ENCODE data around the gene SPRED2.

Gene SPRED2

DNA sequence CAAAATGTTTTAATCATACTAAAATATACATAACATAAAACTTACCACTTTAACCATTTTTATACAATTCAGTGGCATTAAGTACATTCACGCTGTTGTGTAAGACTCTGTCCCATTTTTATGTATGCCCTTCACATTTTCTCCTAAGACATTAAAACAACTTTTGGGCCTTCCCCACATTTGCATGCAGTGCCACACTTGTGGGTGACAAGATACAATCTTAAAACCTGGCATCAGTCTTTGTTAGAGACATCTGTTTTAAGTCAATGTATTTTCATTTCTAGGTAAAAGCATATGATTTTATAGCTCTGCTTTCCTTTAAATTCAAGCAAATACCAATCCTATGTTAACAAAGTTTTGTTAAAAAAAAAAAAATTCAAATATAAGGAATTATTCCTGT is 17.3 kb downstream of the SPRED2 start:
- no peak for DNase-seq (ENCODE audit: low spot score)

DNA sequence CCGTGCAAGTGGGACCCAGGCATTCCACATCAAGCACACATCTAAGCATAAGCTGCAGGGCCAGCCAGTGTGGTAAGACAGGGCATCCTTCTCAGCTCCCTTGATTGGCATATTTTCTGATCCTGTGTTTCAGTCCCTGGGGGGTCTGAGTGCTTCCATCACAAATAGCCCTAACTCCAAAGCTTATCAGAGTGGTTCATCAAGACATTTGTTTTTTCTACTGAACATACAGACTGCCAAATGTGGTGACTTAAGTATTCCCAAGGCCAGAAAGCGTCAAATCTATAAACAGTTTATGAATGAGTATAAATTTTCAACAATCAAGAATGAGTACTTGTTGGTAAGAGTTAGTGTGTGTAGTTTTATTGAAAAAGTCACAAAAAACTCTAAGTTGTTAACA is 18.8 kb downstream of the SPRED2 start:
- DNase-seq (ENCODE audit: low spot score), result no peak

DNA sequence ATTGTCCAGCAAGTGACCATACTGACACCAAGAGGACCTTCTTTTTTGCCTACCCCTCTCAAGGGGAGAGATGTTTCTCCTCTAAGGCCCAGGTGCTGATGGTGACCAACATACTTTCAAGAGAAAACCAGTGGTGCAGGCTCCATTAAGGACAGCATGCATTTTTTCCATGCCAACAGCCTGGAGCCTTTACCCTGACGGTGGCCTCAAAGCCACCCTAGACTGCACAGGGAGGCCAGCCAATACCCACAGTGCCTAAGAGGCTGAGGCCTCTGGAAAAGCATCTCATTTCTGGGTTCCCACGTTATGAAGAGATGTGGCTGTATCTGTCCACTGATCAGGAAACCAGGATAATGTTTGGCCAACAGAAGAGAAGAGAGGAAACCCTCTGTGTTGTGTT is 19.3 kb downstream of the SPRED2 start:
- DNase-seq (ENCODE audit: low spot score), result no peak

DNA sequence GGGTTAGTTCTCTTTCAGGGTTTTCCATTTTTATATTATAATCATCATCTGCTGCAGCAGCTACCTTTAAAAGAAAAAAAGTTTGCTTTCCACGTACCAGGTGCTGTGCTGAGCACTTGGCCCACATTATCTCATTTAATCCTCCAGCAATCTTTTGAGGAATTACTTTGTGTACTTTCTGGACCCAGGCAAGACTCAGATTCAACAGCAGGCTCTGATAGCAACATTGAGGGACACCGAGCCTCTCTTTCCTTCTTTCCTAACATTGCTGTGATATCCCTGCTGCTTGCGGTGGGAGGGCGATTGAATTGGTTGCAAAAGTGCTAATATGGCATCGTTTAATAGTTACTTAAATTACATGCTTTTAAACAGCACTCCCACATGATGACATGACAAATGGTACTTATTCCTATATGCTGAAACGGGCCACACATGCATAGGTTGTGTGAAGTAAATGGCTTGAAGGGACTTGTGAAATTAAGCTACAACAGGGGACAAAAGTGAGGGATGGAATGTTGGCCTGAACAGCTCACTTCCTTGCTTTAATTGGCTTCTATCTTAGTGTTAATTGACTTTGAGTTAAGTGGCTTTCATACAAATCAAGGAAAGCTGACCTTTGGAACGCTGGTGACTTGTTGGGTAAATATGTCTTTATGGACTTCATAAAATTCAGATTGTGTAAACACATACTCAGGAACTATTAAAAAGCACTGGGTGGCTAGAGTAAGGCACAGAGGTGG is 21.2 kb downstream of the SPRED2 start:
- DNase-seq (ENCODE audit: low spot score), result peak; percentile 87

DNA sequence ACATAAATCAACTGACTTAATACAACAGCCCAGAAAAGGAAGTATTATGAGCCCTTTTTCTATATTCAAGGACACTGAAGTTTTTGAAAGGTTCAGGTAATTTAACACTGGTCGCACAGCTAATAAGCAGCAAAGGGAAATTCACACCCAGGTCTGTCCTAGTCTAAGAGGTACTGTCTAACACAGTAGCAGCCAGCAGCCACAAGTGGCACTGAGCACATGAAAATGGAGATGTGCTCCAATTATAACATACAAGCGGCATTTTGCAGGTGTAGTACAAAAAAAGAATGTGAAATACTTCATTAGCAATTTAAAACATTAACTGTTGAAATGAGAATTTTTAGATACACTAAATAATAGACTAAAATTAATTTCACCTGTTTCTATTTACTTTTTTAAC is 23.4 kb downstream of the SPRED2 start:
- DNase-seq (ENCODE audit: low spot score), result no peak

DNA sequence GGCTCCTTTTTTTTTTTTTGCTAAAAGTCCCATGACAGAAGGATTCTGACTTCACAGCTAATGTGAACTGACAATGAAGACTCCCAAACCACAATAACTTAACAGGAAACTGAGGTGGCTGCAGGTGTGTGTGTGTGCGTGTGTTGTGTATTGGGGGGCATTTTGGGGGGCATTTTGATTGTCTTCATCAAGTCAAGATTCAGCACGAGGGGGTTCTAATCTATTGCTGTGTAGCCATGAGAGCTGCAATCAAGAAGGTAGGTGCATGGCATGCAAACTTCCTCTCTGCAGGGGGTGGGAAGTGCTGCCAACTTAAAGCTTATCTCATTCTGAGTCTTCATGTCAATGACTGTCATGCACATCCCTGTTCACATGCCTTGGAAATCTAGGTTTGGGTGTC is 25.2 kb downstream of the SPRED2 start:
- DNase-seq (ENCODE audit: low spot score), result no peak

DNA sequence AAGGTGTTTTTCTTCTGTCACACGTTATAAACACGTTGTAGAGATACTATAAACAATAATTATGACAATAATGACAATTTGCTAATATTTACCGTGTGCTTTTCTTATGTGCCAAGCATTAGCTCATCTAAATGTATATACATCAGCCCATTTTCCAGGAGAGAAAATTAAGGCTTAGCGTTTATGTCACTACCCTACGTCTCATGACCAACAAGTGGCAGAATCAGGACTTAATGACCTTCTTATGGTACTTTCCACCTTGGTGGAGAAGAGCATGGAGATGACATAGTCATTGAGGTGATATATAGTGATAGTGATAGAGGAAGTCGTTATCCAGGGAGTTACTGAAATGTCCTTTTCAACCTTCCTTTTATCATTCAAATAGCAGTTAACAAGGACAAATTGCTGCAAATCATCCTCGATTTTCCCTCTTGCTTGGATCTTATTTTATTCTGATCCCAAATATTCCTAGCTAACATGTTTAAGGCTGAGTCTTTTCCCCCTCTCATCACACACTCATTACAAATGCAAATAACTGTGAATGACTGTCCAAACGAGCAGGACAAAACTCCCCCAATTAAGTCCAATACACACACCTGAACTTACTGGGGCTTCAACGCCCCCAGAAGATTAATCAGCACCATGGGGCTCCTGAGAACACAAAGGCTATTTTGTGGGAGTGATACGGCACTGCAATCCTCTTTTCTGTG is 27.3 kb downstream of the SPRED2 start:
- no peak for DNase-seq (ENCODE audit: low spot score)

DNA sequence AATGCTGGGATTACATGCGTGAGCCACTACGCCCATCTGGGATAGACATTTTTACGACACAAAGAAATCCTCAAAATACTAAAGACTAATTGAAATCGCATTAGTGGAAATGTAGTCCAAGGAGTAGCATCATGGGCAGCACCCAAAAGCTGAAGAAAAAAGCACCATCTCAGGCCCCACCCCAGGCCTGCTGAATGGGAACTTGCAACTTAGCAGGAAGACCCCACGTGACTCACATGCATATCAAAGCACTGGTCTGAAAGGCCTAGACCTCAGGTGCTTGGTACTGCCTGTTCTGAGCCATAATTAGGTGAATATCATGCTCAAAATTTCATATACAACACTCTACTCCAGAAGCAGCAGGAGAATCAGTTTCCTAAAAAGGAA is 28.9 kb downstream of the SPRED2 start:
- no peak for DNase-seq (ENCODE audit: low spot score)

DNA sequence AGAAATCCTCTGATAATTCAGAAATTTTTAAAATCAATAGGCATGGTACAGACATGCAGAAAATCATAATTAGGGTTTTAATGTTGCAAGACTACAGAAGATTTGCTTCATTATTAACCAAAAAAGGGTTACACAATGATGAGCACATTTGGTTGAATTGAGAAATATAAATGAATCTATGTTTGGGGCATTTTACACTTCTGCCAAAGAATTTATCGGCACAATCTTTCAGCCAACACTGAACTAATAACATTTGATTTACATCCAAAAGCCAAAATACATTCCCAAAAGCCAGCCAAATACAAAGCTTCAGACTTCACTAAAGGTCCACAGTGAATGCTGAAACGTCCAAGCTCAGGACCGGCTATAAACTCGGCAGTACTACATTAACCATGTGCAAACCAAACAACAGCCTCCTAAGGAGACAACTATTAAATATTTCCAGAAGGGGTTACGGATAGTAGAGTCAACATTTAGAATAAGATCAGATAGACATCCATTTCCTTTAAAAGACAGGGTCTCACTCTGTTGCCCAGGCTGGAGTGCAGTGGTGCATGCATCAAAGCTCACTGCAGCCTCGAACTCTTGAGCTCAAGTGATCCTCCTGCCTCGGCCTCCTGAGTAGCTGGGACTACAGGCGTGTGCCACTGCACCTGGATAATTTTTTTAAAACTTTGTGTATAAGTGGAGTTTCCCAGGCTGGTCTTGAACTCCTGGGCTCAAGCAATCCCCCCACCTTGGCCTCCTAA is 29.4 kb downstream of the SPRED2 start:
- no peak for DNase-seq (ENCODE audit: low spot score)

DNA sequence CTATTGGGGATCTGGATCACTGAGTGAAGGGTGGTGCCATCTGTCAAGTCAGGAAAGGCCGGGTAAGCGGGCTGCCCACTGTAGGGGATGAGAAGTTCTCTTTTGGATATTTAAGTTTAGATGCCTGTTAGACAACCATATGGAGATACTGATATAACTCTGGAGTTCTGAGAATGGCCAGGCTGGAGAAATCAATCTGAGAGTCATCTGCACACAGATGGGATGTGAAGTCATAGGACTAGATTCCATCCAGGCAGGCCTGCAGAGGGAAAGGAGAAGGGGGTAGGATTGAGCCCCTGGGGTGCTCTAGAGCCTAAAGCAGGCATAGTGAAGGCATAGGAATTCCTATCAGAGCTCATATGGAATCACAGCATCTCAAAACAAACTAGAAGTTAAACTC is 30.1 kb downstream of the SPRED2 start:
- no peak for DNase-seq (ENCODE audit: low spot score)

DNA sequence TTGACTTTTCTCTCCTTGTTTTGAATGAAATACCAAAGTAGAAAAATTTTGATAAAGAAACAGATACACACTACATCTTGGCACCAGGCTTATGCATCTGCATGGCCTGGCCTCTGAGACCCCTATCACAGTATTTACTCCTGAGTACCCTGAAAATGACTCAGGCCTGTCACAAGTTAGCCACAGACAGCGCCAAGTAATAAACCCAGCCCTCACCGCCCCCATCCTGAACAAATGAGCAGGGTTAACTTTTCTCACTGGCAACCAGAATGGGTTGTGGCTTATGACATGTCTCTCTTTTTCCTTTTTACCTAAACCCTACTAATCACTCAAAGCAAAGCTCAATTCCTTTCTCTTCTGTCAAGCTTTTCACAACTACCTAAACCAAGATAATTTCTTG is 35.3 kb downstream of the SPRED2 start:
- DNase-seq (ENCODE audit: low spot score), result no peak

DNA sequence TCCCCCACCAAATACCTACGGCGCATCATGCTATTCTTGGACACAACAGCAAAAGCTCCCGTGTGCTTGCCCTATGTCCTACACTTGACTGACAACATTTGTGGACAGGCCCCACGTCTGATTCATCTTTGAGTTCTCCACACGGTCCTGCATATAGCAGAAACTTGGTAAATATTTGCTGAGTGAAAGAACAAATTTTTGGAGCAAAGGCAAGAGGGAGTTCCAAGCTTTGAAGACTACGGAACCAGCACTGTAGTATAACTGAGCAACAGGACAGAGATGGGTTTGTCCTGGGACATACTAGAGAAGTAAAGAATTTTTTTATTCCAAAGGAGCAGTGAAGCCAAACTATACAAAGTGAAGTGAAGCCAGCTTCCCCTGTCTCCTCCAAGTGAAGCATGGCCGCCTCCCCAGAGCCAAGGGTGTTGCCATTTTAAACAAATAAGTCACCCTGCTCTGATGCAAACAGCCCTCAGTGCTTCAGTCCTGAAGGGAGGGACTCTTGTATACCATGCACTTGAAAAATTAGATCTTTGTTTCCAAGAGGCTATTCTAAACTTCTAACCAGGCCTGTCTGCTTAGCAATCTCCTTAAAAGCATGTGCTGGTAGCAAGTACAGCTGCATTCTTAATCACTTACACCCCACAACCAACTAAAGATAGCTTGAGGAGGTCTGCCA is 35.9 kb downstream of the SPRED2 start:
- DNase-seq (ENCODE audit: low spot score), result peak; percentile 39

DNA sequence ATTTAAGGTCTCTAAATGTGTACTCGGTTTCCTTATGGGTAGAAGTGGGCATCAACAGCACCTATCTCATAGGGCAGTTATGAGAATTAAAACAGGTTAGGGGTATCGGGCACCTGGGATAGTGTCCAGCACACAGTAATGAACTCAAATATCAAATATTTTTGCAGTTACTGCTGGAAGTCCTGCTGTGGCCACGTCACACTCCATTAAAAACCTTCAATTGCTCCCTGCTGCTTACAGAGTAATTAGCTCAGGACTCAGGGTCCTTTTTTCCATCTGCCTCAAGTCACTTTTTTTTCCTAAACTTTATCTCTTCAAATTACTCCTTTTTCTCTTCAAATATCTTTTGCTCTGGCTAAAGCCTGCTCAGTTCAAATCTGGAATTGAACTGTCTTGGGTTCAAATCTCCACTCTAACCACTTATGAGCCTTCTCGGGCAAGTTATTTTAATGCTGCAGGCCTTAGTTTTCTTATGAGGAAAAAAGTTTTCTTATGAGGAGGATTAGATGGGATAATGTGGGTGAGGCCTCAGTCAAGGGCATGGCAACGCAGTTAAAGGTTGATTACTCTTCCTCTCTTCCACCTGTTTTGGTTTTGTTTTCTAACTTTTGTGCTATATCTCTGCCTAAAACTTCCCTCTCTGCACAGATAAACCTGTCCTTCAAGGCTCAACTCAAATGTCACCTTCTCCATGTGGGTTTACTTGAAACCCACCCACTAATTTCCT is 36.6 kb downstream of the SPRED2 start:
- no peak for DNase-seq (ENCODE audit: low spot score)

DNA sequence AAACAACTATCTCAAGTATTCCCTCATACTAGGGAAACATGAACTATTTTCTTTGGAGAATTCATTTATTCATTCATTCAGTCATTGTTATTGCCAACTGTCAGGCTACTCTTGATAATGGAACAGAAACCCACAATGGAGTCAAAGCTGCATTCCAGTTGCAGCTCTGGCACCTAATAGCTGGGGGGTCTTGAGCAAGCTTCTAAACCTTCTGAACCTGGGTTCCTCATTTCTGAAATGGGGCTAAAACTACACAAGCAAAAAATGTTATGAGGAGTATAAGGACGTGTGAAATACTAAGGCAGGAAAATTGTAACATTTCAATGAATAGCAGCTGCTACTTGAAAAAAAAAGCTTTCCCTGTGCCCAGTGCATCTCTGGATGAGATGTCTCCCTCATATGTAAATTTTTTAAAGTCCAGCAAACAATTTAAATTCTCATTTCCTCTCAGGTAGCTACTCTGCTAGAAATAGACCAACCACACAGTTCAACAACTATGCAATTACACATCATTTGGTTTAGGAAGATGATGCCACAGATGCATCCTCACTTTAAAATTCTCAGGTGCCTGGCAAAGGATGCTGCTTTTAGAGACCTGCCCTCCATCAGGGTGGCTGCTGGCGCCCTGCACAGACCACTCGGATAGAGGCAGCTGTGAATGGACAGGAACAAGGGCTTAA is 38.5 kb downstream of the SPRED2 start:
- DNase-seq (ENCODE audit: low spot score), result no peak

DNA sequence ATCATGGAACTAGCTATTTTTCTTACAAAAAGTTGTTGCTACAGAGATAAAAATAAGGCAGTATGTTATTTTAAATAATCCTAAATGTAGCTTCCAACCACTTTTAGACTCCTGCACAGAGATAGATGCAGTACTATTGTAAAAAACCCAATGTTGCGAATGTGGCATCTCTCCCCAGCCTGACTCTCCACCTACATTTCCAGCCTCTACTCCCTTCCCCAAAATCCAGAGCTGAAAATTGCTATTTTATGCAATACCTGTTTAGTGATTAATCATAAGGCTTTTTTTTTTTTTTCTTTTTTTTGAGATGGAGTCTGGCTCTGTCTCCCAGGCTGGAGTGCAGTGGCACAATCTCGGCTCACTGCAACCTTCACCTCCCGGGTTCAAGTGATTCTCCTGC is 39.4 kb downstream of the SPRED2 start:
- no peak for DNase-seq (ENCODE audit: low spot score)

DNA sequence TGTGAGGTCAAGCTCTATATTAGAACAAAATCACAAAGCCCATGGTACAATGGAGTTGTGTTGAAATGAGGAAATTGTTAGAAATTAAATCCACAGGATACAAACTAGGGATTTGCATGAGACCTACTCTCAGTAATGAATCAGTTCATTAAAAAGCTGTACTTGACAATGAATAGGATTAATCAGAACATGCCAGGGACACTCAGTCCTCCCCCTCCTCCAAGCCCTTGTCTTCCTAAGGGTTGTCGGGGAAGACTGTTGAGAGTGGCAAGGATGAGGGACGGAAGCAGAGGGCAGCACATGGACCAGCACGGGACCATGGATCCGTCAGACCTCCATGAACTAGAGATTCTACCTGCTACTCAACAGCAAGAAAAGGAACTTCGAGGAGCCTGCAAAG is 39.8 kb downstream of the SPRED2 start:
- DNase-seq (ENCODE audit: low spot score), result no peak

DNA sequence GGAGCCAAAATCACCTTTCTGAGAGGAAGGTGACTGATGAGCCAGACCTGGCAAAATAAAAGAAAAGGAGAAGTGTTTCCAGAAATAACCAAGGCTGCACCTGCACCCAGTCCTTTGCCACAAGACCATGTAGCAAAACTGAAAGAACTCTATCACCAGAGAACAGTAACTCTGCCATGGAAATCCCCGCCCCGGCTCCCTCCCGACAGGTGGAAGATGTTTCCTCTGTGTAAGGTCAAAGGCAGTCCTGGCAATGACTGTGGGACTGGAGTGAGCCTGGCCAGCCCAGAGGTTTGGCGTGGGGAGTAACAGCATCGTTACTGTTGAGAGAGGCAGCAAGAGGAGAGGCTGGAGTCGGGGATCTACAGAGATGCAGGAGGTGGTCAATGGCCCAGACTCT is 42.3 kb downstream of the SPRED2 start:
- no peak for DNase-seq (ENCODE audit: low spot score)

DNA sequence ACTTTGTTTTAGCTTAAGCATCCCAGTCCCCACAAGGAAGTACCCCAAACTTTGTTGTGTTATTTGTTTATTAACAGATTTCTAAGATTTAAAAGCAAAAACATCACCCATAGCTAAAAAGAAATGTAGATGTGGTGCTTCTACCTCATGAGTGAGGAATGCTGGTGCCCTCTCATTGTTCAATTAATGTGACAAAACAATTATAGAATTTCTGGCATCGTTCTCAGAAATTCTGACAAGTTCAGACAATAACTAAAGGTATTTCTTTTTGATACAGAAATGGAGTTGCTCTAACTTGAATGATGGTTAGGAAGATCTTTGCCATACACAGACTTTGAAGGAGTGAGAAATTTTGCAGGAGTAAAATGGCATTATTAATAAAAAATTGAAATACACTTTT is 42.9 kb downstream of the SPRED2 start:
- DNase-seq (ENCODE audit: low spot score), result no peak

DNA sequence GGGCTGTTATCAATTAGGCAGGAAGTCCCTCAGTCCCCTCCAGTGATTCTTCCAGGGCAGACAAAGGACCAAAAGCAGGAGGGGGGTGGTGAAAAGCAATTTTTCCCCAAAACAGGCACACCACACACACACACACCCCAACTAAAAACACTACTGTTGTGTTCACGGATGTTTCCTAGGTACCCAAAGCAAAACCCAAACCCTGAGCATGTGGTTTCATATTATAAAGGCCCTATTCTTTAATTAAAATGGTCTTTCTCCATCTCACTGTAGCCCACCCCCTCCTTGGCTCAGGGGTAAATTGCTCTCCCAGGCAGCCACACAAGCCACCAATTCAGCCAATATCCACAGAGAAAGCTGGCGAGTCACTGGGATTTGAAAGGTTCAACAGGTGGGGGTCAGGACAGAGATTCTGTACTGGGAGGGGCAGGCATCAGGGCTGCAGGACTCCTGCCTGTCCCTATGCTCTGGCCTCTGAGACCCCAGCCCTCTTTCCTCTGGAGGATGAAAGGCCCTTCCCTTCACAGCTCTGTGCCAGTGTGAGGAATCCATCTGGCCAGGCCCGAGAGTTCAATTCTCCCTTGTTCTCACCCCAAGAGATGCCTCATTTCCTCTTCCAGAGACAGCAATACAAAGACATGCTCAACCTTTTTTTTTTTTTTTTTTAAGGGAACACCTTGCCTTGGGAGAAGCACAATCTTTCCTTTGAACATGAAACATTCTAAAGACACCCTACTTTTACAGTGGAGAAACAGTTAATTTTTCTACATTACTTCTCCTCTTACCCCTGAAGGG is 43.6 kb downstream of the SPRED2 start:
- no peak for DNase-seq (ENCODE audit: low spot score)

DNA sequence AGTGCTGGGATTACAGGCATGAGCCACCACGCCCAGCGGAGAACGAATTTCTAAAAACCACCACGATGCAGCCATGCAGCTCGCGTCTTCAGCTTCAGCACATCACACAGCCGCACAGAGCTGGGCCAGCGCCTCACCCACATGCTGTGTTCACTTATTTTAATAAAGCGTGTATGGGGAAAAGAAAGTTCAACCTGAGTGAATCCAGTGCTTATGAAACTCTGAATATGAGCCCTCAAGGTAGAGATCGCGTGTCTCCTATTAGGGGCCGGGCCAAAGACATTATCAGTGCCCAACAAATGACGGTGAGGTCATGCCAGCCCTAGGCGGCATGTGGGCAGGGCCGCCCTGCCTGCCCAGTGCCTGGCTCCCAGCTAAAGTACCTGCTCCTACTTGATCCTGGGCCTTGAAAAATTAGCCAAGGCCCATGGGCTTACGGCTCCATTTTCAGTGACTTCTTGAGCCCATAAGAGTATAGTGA is 44.3 kb downstream of the SPRED2 start:
- DNase-seq (ENCODE audit: low spot score), result no peak
